Ovary (tissue), 3 donors: ENCODE measurements around the gene ANKRD44.

Experiments used
- CTCF ChIP-seq, 3 donors: fragments of 450-650 bp in 2 of 3; fragments of 200-600 bp in 1 of 3; IDR thresholded peaks; one replicate each; pipeline versions ENCODE4 v1.5.1 to v1.8.0; 2016 to 2022; ENCODE audit warnings: antibody characterized with exemption in 3 of 3, mild to moderate bottlenecking in 1 of 3
- EP300 ChIP-seq: sonication (generic); formaldehyde crosslinking; IDR thresholded peaks from one replicate; pipeline ENCODE4 v1.6.1; 2017; ENCODE audit warnings: antibody characterized with exemption
- POLR2A ChIP-seq: fragments of 450-650 bp; IDR thresholded peaks from one replicate; pipeline ENCODE4 v1.6.1; 2017; ENCODE audit warnings: antibody characterized with exemption, mild to moderate bottlenecking, moderate library complexity
- donor health status: DM: no; HTN: no; CAD: no.

GRCh38 chr2:197072533-197072932 is 238.0 kb downstream of the ANKRD44 start:
- TF ChIP-seq POLR2A (no peak), CTCF (IDR thresholded peaks at IDR 0.05) (no peak), EP300 (no peak)
